NCI-H1930 (cell line): ENCODE measurements around the gene REM1.
"Not testable (repeated sequence)": the region's sequence is repeated elsewhere in the genome, so short reads cannot be mapped to it uniquely, and the experiment has no call there.

Source experiments
- DNase-seq, 2 experiments: peaks; one replicate each; lab custom pipeline; 2025; lab: John Stamatoyannopoulos, UW

Gene REM1, protein sequence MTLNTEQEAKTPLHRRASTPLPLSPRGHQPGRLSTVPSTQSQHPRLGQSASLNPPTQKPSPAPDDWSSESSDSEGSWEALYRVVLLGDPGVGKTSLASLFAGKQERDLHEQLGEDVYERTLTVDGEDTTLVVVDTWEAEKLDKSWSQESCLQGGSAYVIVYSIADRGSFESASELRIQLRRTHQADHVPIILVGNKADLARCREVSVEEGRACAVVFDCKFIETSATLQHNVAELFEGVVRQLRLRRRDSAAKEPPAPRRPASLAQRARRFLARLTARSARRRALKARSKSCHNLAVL

DNA sequence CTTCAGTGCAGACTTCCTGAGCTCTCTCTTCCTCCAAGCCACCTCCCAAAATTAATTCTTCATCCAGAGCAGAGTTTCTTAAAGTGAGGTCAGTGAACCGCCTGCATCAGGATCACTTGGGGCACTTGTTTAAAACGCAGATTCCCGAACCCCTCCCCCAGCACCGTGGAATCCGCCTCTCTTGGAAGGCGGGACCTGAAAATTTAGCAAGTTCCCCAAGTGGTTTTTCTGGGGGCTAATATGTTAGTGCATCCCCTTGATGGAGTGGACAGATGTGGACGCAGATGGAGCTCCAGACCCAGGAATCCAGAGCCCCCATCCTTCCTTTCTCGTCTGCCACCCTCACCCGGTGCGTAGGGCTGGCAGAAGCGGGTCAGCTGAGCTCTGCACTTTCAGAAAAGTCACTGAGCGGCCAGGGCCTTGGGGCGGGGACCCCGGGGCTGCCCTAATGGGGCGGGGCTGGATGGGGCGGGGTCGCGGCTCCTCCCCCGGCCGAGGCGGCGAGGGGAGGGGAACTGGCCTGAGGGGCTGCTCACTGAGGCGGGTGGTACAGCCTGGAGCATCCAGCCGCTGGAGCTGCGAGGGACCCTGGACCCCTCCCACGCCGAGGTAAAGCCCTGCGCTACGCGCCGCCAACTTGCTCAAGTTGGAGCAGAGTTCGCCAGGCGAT is at the start of gene REM1, which contains the start of gene DEFB124:
Gene REM1, plus strand, starts transcription at position 531 of the 670 bp plus-strand sequence. CDS start 1,158 bp downstream, outside the sequence.
Gene DEFB124, minus strand, starts transcription at position 370 of the 670 bp plus-strand sequence. CDS start 2,114 bp downstream, outside the sequence.
- no peak for DNase-seq

DNA sequence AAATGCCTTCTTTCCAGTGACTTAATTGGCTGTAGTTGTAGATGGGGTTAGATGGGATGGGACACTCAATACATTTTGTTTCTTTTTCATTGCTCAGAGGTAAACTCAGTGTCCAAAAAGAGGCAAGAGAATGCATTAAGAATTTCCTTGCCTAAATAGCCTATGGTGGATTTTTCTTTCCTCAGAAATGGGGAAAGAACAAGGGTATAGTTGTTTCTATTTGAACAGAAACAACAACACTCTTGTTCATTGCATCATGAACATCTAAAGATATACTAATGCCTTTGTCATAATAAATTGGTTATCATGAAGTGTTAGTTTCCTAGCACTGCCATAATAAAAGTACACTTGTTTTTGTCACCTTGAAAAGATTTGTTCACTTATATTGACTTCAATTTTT is 49.3 kb upstream of the REM1 start:
- DNase-seq = no peak

DNA sequence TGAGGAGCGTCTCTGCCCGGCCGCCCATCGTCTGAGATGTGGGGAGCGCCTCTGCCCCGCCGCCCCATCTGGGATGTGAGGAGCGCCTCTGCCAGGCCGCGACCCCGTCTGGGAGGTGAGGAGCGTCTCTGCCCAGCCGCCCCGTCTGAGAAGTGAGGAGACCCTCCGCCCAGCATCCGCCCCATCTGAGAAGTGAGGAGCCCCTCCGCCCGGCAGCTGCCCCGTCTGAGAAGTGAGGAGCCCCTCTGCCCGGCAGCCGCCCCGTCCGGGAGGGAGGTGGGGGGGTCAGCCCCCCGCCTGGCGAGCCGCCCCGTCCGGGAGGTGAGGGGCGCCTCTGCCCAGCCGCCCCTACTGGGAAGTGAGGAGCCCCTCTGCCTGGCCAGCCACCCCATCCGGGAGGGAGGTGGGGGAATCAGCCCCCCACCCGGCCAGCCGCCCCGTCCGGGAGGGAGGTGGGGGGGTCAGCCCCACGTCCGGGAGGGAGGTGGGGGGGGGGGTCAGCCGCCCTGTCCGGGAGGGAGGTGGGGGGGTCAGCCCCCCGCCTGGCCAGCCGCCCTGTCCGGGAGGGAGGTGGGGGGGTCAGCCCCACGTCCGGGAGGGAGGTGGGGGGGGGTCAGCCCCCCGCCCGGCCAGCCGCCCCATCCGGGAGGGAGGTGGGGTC is 48.1 kb upstream of the REM1 start:
- DNase-seq = not testable (repeated sequence)

DNA sequence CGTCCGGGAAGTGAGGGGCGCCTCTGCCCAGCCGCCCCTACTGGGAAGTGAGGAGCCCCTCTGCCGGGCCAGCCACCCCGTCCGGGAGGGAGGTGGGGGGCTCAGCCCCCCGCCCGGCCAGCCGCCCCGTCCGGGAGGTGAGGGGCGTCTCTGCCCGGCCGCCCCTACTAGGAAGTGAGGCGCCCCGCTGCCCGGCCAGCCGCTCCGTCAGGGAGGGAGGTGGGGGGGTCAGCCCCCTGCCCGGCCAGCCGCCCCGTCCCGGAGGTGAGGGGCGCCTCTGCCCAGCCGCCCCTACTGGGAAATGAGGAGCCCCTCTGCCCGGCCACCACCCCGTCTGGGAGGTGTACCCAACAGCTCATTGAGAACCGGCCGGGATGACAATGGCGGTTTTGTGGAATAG is 47.5 kb upstream of the REM1 start:
- not testable (repeated sequence) for DNase-seq

DNA sequence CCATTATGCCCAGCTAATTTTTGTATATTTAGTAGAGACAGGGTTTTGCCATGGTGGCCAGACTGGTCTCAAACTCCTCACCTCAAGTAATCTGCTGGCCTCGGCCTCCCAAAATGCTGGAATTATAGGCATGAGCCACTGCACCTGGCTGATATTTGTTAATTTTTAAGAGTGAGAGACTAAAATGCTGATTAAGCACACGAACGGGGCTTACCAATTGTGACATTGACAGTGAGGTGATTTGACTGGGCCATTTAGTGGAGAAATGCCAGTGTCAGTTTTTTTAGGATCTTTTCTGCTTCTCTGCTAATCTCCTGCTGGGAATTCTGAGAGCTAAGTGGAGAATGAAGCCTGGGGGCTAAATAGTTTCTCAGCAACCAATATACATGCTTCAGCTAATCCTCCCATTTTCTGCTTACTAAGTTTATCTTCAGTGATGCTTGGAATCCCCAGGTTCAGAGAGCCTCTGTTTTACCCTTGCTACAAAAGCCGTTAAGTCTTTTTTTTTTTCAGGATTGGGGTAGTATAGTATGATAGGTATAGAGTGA is 44.4 kb upstream of the REM1 start:
- no peak for DNase-seq

DNA sequence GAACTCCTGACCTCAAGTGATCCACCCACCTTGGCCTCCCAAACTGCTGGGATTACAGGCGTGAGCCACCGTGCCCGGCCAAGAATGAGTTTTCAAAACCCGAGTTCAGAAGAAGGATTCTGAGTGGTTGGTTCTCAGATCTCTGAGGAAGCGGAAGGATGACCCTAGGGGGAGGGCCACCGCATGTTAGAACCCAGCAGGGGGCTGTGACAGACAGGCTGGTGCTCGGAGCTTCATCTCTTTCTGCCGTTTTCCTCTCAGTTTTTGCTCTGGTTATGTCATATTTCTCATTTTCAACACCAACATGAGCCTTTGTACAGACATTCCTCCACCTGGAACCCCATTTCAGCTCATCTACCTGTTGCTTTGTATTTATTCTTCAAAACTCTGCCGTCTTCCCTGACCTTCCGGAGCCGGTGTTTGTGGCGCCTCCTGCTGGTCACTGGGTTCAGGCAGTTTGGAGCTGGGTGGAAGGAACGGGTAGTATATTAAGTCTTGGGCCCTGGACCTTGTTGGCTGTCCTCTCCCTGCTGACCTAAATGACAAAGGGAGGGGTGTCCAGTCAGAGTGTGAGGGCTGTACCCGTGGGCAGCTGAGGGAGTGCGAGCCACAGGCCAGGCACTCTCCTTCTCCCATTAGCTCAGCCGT is 35.0 kb upstream of the REM1 start, which contains the start of gene DEFB123:
Gene DEFB123, plus strand, starts transcription at position 621 of the 648 bp plus-strand sequence. CDS start 67 bp downstream, outside the sequence.
- no peak for DNase-seq

DNA sequence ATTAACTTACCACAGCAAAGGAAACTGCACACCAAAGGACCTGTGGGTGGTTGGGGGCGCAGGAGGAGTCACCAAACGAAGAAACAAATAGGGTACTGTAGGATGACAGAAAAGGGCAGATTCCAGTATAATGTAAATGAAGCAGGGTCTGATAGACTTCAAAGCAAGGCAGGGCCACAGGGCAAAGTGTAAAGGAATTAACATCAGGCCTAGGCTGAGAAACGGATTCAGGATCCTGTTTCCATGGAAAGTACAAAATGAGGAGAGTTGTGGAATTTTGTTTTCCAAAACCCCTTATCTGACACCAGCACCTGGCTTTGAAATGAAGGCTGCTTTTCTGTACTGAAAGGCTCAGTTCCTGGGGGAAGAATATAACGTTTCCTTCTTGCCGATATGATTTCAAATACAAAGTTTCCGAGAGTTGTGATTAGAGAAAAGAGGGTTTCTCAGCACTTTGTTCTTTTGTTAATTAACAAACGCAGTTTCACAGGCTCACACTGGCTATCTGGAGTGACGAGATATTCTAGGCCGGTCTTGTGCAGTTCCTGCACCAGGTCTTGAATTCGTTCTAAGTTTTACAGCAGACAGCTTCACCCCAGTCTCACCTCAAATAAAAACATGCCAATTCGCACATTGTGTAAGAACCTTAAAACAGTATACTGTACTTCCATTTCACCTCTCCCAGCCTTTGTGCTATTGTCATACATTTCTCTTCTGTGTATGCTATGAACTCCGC is 28.8 kb upstream of the REM1 start:
- DNase-seq = no peak

DNA sequence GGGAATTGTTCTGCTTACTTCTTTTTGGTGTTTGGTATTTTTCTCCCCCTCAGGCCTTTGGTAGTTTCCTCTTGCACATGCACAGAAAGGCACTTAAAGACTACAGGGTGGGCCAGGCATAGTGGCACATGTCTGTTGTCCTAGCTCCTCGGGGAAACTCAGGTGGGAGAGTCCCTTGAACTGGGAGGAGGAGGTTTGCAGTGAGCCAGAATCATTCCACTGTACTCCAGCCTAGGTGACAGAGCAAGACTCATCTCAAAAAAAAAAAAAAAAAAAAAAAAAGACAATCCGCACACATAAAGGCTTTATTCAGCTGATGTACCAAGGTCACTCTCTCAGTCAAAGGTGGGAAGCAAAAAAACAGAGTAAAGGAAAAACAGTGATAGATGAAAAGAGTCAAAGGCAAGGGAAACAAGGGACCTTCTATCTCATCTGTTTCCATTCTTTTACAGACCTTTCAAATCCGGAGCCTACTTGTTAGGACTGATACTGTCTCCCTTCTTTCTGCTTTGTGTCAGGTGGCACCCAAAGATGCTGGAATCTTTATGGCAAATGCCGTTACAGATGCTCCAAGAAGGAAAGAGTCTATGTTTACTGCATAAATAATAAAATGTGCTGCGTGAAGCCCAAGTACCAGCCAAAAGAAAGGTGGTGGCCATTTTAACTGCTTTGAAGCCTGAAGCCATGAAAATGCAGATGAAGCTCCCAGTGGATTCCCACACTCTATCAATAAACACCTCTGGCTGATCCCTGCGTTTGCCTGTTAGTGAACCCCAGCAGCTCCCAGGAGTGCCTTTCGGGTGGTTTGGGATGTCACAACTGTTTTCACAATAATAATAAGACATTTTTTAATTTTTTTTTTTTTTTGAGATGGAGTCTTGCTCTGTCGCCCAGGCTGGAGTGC is 25.3 kb upstream of the REM1 start:
- DNase-seq = no peak

DNA sequence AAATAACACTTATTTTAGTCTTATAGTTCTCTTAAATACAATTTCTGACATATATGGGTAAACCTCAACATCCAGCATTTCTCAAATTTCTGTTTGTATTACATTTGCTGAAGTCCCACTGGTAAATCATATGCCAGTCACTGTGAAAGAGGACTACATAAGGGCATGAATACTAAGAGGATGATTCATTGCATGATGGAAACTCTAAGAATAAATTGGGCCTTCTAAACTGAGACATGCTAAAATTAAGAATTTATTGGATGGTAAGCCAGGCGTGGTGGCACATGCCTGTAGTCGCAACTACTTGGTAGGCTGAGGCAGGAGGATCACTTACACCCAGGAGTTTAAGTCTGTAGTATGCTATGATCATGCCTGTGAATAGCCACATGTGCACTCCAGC is 22.5 kb upstream of the REM1 start:
- no peak for DNase-seq

DNA sequence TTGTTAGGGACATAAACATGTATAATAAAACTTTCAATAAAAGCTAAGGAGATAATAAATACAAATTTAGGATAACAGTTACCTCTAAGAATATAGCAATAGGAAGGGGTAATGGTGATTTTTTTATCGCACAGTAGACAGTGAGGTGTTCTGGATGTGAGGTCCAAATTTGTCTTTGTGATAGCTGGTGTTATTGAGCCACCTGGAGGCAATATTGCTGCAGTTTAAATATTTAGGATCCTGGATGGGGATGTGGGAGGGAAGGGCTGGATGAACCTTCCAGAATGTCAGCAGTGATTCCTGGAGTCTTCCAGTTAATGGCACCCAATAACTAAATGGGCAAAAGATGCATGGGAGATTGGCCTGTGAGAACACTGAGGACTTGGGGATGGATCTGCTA is 20.7 kb upstream of the REM1 start:
- no peak for DNase-seq

DNA sequence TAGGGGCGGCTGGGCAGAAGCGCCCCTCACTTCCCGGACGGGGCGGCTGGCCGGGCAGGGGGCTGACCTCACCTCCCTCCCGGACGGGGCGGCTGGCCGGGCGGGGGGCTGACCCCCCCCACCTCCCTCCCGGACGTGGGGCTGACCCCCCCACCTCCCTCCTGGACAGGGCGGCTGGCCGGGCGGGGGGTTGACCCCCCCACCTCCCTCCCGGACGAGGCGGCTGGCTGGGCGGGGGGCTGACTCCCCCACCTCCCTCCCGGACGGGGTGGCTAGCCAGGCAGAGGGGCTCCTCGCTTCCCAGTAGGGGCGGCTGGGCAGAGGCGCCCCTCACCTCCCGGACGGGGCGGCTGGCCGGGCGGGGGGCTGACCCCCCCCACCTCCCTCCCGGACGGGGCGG is 4.1 kb upstream of the REM1 start:
- not testable (repeated sequence) for DNase-seq

DNA sequence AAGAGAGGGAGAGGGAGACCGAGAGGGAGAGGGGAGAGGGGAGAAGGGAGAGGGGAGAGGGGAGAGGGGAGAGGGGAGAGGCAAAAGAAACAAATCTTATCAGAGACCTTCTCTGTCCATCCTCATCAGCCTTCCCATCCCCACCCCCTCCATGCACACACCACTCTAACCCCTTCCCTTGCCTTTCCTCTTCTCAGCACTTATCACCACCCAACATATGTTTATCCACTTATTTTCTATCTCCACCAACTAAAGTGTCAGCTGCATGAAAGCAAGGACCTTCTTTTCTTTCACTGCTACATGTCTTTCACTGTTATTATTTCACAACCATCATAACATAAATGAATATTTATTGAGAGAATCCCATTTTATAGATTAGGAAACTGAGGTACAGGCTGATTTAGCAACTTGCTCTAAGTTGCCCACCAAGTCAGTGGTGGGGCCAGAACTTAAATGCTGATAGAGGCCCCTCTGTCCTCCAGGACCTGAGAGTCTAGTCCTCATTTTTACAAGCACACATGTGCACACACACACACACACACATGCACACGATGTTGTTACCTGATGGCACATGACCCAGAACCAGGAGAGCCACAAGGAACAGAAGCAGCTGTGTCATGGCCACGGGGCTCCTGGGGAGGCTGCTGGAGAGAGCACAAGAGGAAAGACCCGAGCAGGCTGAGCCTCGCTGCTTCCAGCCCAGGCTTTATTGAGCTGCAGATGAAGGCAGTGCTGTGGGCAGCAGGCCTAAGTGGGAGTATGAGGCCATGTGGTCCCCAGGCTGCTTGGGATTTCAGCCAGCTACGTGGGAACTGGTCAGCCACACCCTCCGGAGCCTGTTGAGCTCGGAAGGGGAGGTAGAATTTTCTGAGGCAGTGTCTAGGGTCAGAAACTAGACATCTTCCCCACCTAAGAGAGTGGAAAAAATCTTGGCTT is 2.4 kb upstream of the REM1 start:
- DNase-seq = no peak

DNA sequence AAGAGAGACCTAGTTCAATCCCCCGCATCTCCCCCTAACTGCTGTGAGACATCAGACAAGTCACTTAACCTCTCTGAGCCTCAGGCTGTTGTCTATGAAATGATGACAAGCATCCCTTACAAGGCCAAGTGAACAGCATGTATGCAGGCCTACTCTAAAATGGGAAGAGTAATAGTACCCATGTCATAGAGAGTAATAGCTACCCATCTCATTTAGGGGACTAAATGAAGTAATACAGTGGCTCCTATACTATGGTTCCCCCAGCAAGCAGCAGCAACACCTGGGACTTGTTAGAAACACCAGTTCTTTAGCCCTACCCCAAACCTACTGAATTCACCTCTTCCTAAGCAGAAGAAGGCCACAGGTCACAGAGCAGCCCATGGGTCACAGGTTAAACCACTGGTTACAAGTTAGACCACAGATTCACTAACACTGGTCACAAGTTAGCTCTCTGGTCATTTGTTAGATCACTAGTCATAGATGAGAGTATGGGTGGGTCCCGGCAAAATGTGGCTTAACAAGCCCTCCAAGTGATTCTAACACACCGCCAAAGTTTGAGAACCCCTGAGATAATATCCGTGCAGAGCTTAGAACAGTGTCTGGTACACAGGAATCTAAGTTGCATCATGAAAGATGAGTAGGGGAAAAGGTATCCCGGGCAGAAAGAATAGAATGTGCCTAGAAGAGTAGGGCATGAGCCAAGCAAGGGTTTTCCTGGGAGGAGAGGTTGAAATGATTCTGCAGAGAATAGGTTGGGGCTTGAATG is 1.6 kb upstream of the REM1 start:
- DNase-seq = no peak

DNA sequence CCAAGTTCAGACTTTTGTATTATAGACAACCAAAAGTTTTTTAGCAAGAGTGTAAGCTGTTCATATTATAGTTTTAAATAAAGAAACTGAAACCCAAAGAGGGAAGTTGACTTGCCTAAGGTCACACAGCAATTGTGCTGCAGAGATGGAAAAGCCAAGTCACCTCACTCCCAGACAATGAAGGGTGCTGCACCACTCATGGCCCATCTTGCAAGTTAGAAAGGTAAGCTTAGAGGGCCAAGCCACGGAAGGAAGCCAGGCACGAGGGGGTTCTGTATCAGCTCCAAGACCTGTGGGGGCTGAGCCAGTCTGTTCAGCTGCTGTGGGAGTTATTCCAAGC is 1.0 kb upstream of the REM1 start:
- DNase-seq = no peak

DNA sequence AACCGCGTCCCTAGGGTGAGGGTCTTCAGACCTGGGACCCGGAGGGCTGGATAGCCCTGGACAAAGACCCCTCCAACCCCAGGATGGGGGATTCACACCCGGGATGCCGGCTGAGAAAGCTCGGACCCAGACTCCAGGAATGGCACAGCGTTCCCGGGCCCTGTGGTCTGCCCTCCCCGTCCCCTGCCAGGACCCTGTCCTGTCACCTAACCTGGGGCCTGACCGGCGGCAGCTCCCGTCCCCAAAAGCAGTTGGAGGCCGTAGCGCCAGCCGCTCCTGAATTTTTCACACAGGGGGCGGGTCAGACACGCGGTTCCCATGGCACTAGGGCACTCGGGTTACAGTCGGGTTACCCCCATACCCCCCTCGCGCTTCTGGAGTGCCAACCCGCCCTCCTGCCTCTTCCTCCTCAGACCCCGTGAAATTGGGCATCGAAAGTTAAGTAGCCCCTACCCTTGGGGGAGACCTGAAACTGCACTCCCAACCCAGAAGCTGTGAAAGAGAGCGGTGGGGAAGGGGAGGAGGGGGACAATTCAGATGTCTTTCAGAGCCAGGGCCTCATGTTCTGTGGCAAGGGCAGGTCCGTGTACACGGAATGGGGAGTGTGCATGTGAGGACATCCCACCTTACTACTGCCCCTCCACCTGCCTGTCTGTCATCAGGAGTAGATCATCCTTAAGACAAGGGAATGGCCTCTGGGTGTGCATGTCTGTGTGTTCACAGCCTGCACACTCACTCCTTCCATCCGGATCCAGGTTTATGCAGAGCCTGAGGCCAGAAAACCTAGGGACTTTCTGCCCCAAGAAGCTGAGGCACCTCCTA is 595 bp downstream of the REM1 start:
- no peak for DNase-seq

DNA sequence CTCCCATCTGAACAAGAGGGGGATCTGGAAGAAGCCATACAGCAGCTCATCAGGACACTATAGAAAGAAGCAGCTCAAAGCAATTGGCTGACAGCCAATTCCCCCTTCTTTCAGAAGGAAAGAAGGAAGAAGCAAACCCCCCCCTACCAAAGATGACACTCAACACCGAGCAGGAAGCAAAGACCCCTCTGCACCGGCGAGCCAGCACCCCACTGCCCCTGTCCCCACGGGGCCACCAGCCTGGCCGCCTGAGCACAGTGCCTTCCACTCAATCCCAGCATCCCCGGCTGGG is 1.2 kb downstream of the REM1 start:
- no peak for DNase-seq

DNA sequence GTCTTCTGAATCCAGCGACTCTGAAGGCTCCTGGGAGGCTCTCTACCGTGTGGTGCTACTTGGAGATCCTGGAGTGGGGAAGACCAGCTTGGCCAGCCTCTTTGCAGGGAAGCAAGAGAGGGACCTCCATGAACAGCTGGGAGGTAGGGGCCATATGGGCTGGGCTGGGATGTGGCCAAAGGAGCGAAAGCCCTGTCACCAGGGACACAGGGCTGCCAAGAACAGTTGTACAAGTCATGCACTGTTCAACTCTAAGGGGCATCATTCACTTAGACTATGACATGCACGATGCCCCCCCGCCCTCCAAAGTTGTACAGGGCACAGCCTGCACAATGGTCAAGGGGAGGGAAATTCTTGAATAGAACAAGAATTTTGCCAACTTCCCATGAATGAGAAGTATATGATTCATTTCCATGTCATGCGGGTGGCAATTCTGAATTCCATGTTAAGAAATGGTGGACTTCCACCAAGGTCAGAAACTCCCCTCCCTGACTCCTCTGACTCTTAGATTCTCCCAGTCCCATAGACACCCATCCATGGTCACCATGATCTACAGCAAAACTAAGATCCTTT is 1.6 kb downstream of the REM1 start:
- DNase-seq = no peak

DNA sequence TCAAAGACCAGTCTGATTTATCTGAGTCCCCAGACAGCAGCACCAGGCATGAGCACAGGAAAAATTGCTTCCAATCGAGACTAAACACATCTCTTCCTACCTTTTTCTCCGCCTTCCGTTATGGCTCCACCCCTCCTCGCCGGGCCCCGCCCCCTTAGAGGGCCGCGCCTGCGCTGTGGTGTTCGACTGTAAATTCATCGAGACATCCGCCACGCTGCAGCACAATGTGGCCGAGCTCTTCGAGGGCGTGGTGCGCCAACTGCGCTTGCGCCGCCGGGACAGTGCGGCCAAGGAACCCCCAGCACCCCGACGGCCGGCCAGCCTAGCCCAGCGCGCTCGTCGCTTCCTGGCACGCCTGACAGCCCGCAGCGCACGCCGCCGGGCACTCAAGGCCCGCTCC is 8.9 kb downstream of the REM1 start:
- DNase-seq = peak; percentile 46 to 76
